AG09319 (cell line): ENCODE data around the gene CACNB4.

Source experiments
- DNase-seq: peaks from one replicate; pipeline ENCODE4 v3.0.0-alpha.2; 2010; ENCODE audit warnings: low read depth; ENCODE audit errors: extremely low read depth
- CTCF ChIP-seq: IDR thresholded peaks from 2 replicates; pipeline ENCODE4 v1.5.1; 2011; ENCODE audit warnings: low read depth, mild to moderate bottlenecking, inconsistent platforms, low read length, moderate library complexity

CACNB4 gene

GRCh38 chr2:152072011-152072410, 26.8 kb downstream of the CACNB4 start:
- TF ChIP-seq CTCF: no peak
- no peak for DNase-seq

- no peak for DNase-seq
- TF ChIP-seq CTCF: no peak
Observed at GRCh38 chr2:152071518-152071917, 27.3 kb downstream of the CACNB4 start.

- DNase-seq: no peak
- TF ChIP-seq CTCF: no peak
Observed at GRCh38 chr2:152071092-152071491, 27.8 kb downstream of the CACNB4 start.

GRCh38 chr2:152068226-152068625, 30.6 kb downstream of the CACNB4 start:
- no peak for DNase-seq
- no peak for TF ChIP-seq CTCF

GRCh38 chr2:152067823-152068222, 31.0 kb downstream of the CACNB4 start:
- no peak for DNase-seq
- TF ChIP-seq CTCF: no peak

- DNase-seq: no peak
- no peak for TF ChIP-seq CTCF
Observed at GRCh38 chr2:152065945-152066344, 32.9 kb downstream of the CACNB4 start.

GRCh38 chr2:152064001-152064400, 34.8 kb downstream of the CACNB4 start:
- no peak for DNase-seq
- TF ChIP-seq CTCF: no peak
